HepG2 (cell line): ENCODE measurements around the gene KXD1. TPM values are rescaled to one million over a fixed set of nuclear protein-coding genes. Genes with fewer than 3 reads are reported as not detected.

Experiments used
- KMT2B ChIP-seq: IDR thresholded peaks from 2 replicates; pipeline ENCODE4 v1.6.1; 2016; ENCODE audit warnings: missing genetic modification reagents, missing compliant biosample characterization
- MED1 ChIP-seq: sonication (generic); formaldehyde crosslinking; IDR thresholded peaks from 2 replicates; pipeline ENCODE4 v1.4.0; 2020; ENCODE audit warnings: missing genetic modification reagents
- NR2F1 ChIP-seq, 2 experiments: fragments of 450-650 bp in 1 of 2; formaldehyde crosslinking in 1 of 2; IDR thresholded peaks; 2 replicates each; pipeline versions ENCODE4 v1.5.0 to v1.6.1; 2016 to 2020; ENCODE audit warnings: mild to moderate bottlenecking in 1 of 2, missing compliant biosample characterization in 1 of 2, missing genetic modification reagents in 1 of 2, moderate library complexity in 1 of 2
- SRY ChIP-seq: sonication (generic); formaldehyde crosslinking; IDR thresholded peaks from 2 replicates; pipeline ENCODE4 v1.8.0; 2022; ENCODE audit warnings: mild to moderate bottlenecking, missing genetic modification reagents
- ZFP1 ChIP-seq: IDR thresholded peaks from 2 replicates; pipeline ENCODE4 v1.6.1; 2016
- ZFP36L1 ChIP-seq: sonication (generic); formaldehyde crosslinking; IDR thresholded peaks from 2 replicates; pipeline ENCODE4 v1.8.0; 2022; ENCODE audit warnings: mild to moderate bottlenecking, missing genetic modification reagents, moderate library complexity
- ZNF264 ChIP-seq: sonication (generic); formaldehyde crosslinking; IDR thresholded peaks from 2 replicates; pipeline ENCODE4 v1.4.0; 2020; ENCODE audit warnings: missing genetic modification reagents
- ZNF441 ChIP-seq: sonication (generic); formaldehyde crosslinking; IDR thresholded peaks from 2 replicates; pipeline ENCODE4 v1.7.0; 2021; ENCODE audit warnings: missing genetic modification reagents, borderline replicate concordance
- ZNF543 ChIP-seq: sonication (generic); formaldehyde crosslinking; IDR thresholded peaks from 2 replicates; pipeline ENCODE4 v1.4.0; 2020; ENCODE audit warnings: mild to moderate bottlenecking, missing genetic modification reagents
- polyA plus RNA-seq, 8 experiments: library from polyadenylated mRNA; depleted of rRNA in 3 of 8; stranded (reverse) in 7 of 8; unstranded in 1 of 8; fragments of >200 nt; fragmentation: Illumina TruSeq in 4 of 8; extraction: Trizol in 4 of 8; gene quantifications; 2 replicates each; pipeline versions ENCODE4 v1.2.1 to v1.2.3, GENCODE V29; 2011 to 2016; ENCODE audit warnings: low read depth in 4 of 8, missing spikeins in 1 of 8, mixed read lengths in 1 of 8; ENCODE audit not compliant: insufficient read depth in 1 of 8
- total RNA-seq, 5 experiments: library from RNA; depleted of rRNA; stranded (reverse); fragments of >200 nt; fragmentation: Illumina TruSeq; extraction: Trizol; gene quantifications; 2 replicates each; pipeline ENCODE4 v1.2.3, GENCODE V29; 2016; ENCODE audit warnings: low read depth in 1 of 5
- TF ChIP-seq, protein P1 (sequence below): sonication (generic); formaldehyde crosslinking; IDR thresholded peaks from 2 replicates; pipeline ENCODE4 v1.5.0; 2020; ENCODE audit warnings: missing genetic modification reagents
- TF ChIP-seq, protein P2 (sequence below): IDR thresholded peaks from 2 replicates; pipeline ENCODE4 v1.6.1; 2016; ENCODE audit warnings: low read depth, control low read depth
- TF ChIP-seq, protein P3 (sequence below): sonication (generic); formaldehyde crosslinking; IDR thresholded peaks from 2 replicates; pipeline ENCODE4 v1.4.0; 2020; ENCODE audit warnings: missing genetic modification reagents, borderline replicate concordance
- TF ChIP-seq, protein P4 (sequence below): IDR thresholded peaks from 2 replicates; pipeline ENCODE4 v1.6.1; 2016; ENCODE audit warnings: missing compliant biosample characterization, missing genetic modification reagents, borderline replicate concordance
- TF ChIP-seq, protein P5 (sequence below): IDR thresholded peaks from 2 replicates; pipeline ENCODE4 v1.6.1; 2018; ENCODE audit warnings: missing genetic modification reagents, mild to moderate bottlenecking, missing compliant biosample characterization
- TF ChIP-seq, protein P6 (sequence below): sonication (generic); formaldehyde crosslinking; IDR thresholded peaks from 2 replicates; pipeline ENCODE4 v1.5.1; 2020; ENCODE audit warnings: mild to moderate bottlenecking, missing genetic modification reagents, borderline replicate concordance

The KXD1 gene
- total and polyA plus RNA-seq, 2 of the 13 experiments (the other 11 are each of a cell fraction or from before 2014, with no cell fraction given) = 44.6 to 143 TPM

DNA sequence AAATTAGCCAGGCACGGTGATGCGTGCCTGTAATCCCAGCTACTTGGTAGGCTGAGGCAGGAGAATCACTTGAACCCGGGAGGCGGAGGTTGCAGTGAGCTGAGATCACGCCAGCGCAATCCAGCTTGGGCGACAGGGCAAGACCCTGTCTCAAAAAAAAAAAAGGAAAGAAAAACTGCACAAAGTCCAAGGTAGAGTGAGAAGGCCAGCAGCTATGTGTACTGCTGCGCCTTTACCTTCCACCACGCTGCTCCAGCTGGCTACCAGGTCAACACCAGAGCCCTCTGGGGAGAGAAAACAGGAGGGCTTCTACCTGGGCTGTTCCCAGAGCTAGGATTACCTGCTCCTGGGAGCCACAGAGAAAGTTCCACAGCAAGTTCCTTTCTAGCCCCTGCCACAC lies 39.0 kb upstream of the KXD1 start (continued):
- peak; percentile 85 for TF ChIP-seq MED1 (CRISPR knock-in tag)
- no peak for TF ChIP-seq SRY
- TF ChIP-seq, protein P1, sequence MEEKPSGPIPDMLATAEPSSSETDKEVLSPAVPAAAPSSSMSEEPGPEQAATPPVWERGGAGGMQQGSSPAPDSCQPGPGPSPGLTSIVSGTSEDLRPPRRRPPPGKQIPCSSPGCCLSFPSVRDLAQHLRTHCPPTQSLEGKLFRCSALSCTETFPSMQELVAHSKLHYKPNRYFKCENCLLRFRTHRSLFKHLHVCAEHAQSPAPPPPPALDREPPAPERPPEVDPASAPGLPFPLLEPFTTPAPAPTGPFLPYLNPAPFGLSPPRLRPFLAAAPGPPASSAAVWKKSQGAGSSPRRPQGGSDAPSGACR (CRISPR knock-in tag) = no peak
- TF ChIP-seq, protein P2, sequence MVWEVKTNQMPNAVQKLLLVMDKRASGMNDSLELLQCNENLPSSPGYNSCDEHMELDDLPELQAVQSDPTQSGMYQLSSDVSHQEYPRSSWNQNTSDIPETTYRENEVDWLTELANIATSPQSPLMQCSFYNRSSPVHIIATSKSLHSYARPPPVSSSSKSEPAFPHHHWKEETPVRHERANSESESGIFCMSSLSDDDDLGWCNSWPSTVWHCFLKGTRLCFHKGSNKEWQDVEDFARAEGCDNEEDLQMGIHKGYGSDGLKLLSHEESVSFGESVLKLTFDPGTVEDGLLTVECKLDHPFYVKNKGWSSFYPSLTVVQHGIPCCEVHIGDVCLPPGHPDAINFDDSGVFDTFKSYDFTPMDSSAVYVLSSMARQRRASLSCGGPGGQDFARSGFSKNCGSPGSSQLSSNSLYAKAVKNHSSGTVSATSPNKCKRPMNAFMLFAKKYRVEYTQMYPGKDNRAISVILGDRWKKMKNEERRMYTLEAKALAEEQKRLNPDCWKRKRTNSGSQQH = no peak
- TF ChIP-seq, protein P3, sequence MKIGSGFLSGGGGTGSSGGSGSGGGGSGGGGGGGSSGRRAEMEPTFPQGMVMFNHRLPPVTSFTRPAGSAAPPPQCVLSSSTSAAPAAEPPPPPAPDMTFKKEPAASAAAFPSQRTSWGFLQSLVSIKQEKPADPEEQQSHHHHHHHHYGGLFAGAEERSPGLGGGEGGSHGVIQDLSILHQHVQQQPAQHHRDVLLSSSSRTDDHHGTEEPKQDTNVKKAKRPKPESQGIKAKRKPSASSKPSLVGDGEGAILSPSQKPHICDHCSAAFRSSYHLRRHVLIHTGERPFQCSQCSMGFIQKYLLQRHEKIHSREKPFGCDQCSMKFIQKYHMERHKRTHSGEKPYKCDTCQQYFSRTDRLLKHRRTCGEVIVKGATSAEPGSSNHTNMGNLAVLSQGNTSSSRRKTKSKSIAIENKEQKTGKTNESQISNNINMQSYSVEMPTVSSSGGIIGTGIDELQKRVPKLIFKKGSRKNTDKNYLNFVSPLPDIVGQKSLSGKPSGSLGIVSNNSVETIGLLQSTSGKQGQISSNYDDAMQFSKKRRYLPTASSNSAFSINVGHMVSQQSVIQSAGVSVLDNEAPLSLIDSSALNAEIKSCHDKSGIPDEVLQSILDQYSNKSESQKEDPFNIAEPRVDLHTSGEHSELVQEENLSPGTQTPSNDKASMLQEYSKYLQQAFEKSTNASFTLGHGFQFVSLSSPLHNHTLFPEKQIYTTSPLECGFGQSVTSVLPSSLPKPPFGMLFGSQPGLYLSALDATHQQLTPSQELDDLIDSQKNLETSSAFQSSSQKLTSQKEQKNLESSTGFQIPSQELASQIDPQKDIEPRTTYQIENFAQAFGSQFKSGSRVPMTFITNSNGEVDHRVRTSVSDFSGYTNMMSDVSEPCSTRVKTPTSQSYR = no peak
- no peak for TF ChIP-seq ZNF543
- TF ChIP-seq ZFP36L1 (CRISPR knock-in tag) = peak; percentile 54; the same call in 1 of the 2 replicates
- TF ChIP-seq, protein P4, sequence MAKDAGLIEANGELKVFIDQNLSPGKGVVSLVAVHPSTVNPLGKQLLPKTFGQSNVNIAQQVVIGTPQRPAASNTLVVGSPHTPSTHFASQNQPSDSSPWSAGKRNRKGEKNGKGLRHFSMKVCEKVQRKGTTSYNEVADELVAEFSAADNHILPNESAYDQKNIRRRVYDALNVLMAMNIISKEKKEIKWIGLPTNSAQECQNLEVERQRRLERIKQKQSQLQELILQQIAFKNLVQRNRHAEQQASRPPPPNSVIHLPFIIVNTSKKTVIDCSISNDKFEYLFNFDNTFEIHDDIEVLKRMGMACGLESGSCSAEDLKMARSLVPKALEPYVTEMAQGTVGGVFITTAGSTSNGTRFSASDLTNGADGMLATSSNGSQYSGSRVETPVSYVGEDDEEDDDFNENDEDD (CRISPR knock-in tag) = no peak
- TF ChIP-seq ZNF441 (CRISPR knock-in tag) = no peak
- no peak for TF ChIP-seq NR2F1 (CRISPR knock-in tag; IDR thresholded peaks at IDR 0.05)
- 0 out of 2 replicates have a peak, but pooled peaks have one; percentile 47 for TF ChIP-seq ZNF264 (CRISPR knock-in tag)
- TF ChIP-seq, protein P5, sequence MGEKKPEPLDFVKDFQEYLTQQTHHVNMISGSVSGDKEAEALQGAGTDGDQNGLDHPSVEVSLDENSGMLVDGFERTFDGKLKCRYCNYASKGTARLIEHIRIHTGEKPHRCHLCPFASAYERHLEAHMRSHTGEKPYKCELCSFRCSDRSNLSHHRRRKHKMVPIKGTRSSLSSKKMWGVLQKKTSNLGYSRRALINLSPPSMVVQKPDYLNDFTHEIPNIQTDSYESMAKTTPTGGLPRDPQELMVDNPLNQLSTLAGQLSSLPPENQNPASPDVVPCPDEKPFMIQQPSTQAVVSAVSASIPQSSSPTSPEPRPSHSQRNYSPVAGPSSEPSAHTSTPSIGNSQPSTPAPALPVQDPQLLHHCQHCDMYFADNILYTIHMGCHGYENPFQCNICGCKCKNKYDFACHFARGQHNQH (CRISPR knock-in tag) = 0 out of 2 replicates have a peak, but pooled peaks have one; percentile 17
- TF ChIP-seq ZFP1 (CRISPR knock-in tag) = no peak
- no peak for TF ChIP-seq KMT2B (CRISPR knock-in tag)
- TF ChIP-seq, protein P6, sequence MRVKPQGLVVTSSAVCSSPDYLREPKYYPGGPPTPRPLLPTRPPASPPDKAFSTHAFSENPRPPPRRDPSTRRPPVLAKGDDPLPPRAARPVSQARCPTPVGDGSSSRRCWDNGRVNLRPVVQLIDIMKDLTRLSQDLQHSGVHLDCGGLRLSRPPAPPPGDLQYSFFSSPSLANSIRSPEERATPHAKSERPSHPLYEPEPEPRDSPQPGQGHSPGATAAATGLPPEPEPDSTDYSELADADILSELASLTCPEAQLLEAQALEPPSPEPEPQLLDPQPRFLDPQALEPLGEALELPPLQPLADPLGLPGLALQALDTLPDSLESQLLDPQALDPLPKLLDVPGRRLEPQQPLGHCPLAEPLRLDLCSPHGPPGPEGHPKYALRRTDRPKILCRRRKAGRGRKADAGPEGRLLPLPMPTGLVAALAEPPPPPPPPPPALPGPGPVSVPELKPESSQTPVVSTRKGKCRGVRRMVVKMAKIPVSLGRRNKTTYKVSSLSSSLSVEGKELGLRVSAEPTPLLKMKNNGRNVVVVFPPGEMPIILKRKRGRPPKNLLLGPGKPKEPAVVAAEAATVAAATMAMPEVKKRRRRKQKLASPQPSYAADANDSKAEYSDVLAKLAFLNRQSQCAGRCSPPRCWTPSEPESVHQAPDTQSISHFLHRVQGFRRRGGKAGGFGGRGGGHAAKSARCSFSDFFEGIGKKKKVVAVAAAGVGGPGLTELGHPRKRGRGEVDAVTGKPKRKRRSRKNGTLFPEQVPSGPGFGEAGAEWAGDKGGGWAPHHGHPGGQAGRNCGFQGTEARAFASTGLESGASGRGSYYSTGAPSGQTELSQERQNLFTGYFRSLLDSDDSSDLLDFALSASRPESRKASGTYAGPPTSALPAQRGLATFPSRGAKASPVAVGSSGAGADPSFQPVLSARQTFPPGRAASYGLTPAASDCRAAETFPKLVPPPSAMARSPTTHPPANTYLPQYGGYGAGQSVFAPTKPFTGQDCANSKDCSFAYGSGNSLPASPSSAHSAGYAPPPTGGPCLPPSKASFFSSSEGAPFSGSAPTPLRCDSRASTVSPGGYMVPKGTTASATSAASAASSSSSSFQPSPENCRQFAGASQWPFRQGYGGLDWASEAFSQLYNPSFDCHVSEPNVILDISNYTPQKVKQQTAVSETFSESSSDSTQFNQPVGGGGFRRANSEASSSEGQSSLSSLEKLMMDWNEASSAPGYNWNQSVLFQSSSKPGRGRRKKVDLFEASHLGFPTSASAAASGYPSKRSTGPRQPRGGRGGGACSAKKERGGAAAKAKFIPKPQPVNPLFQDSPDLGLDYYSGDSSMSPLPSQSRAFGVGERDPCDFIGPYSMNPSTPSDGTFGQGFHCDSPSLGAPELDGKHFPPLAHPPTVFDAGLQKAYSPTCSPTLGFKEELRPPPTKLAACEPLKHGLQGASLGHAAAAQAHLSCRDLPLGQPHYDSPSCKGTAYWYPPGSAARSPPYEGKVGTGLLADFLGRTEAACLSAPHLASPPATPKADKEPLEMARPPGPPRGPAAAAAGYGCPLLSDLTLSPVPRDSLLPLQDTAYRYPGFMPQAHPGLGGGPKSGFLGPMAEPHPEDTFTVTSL (CRISPR knock-in tag) = peak; percentile 13; the same call in 1 of the 2 replicates
